Endodermal cell (in vitro differentiated cells): ENCODE results near the gene SSR3. TPM values are rescaled to one million over a fixed set of nuclear protein-coding genes. Genes with fewer than 3 reads are reported as not detected.
A peak's percentile ranks its signal among the peaks of the same experiment; 100 is the strongest.

Experiments
- DNase-seq: peaks from one replicate; pipeline ENCODE4 v3.0.0-alpha.2; 2017
- H3K27ac ChIP-seq: 2 replicates; pipeline ENCODE4 v1.5.1; 2013; ENCODE audit warnings: mild to moderate bottlenecking, low read depth, low read length, moderate library complexity
- H3K27me3 ChIP-seq: 2 replicates; pipeline ENCODE4 v1.6.1; 2013; ENCODE audit warnings: mild to moderate bottlenecking, low read length, moderate library complexity; ENCODE audit not compliant: insufficient read depth, control insufficient read depth, poor library complexity, severe bottlenecking
- H3K36me3 ChIP-seq: 2 replicates; pipeline ENCODE4 v1.7.0; 2013; ENCODE audit warnings: mild to moderate bottlenecking, low read length, moderate library complexity; ENCODE audit not compliant: control insufficient read depth, insufficient read depth
- H3K4me1 ChIP-seq: one replicate; pipeline ENCODE4 v1.7.0; 2013; ENCODE audit warnings: low read length; ENCODE audit not compliant: control insufficient read depth, insufficient read depth
- H3K4me3 ChIP-seq: 2 replicates; pipeline ENCODE4 v1.5.1; 2013; ENCODE audit warnings: mild to moderate bottlenecking, low read length, moderate library complexity
- H3K9ac ChIP-seq: 2 replicates; pipeline ENCODE4 v1.6.1; 2013; ENCODE audit warnings: mild to moderate bottlenecking, low read length, moderate library complexity; ENCODE audit not compliant: poor library complexity, severe bottlenecking; ENCODE audit errors: extremely low read depth
- H3K9me3 ChIP-seq: 2 replicates; pipeline ENCODE4 v1.6.1; 2013; ENCODE audit warnings: mild to moderate bottlenecking, low read length, moderate library complexity; ENCODE audit not compliant: control insufficient read depth
- H3K27ac Mint-ChIP-seq: 2 replicates; pipeline ENCODE4 v1.8.0; 2020; ENCODE audit warnings: mixed read lengths
- H3K27me3 Mint-ChIP-seq: 2 replicates; pipeline ENCODE4 v1.8.0; 2021; ENCODE audit warnings: mild to moderate bottlenecking, mixed read lengths; ENCODE audit not compliant: insufficient read depth
- H3K36me3 Mint-ChIP-seq: 2 replicates; pipeline ENCODE4 v1.8.0; 2020; ENCODE audit warnings: low read depth, mixed read lengths
- H3K4me1 Mint-ChIP-seq: 2 replicates; pipeline ENCODE4 v1.8.0; 2020; ENCODE audit warnings: mixed read lengths
- H3K4me3 Mint-ChIP-seq: 2 replicates; pipeline ENCODE4 v1.8.0; 2020; ENCODE audit warnings: mild to moderate bottlenecking, moderate library complexity, mixed read lengths
- H3K9me3 Mint-ChIP-seq: 2 replicates; pipeline ENCODE4 v1.8.0; 2020; ENCODE audit warnings: mild to moderate bottlenecking, mixed read lengths
- CTCF ChIP-seq: fragments of 200-600 bp; sonication (generic); conservative IDR thresholded peaks from 2 replicates; pipeline ENCODE4 v1.5.0; 2021; ENCODE audit warnings: antibody characterized with exemption, mild to moderate bottlenecking
- WGBS, 2 experiments: methylation state at CpG; one replicate each; pipeline versions ENCODE4 v1.1.5 to v1.1.7; 2013; ENCODE audit warnings: missing lambda C conversion rate in 2 of 2, mixed read lengths in 1 of 2; ENCODE audit not compliant: insufficient coverage in 1 of 2, insufficient read length in 1 of 2; 5-methylcytosine and 5-hydroxymethylcytosine counted together
- total RNA-seq, 2 donors: library from RNA; stranded (reverse); fragmentation: NEBNext Ultra II Directional in 1 of 2; extraction: Animal tissue kit (Norgen Biotek cat#: 25700) in 1 of 2; gene quantifications; 2 replicates in 1 of 2; 3 replicates in 1 of 2; pipeline ENCODE4 v1.2.1, GENCODE V29; 2021

SSR3 gene
- total RNA-seq, 2 donors from 2014 or later, result 187 to 200 TPM

- Mint-ChIP-seq H3K9me3 (no peaks in the 10 kb centered on the region), H3K36me3 (peaks cover 61% of the 10 kb centered on the region), H3K27ac (peak overlapping the region; percentile 62), H3K27me3 (no peaks in the 10 kb centered on the region), H3K4me1 (no peaks in the 10 kb centered on the region), H3K4me3 (no peak overlapping the region)
- H3K4me3 ChIP-seq, result no peak overlapping the region
- H3K9me3 ChIP-seq, result no peaks in the 10 kb centered on the region
- H3K9ac ChIP-seq, result no peak overlapping the region
- DNase-seq, result no peak
- TF ChIP-seq CTCF, result no peak
- 93% methylated on average over 3 to 4 of the region's 5 CpGs for WGBS, 2 experiments
- H3K4me1 ChIP-seq, result no peaks in the 10 kb centered on the region
- peaks cover 96% of the 10 kb centered on the region for H3K36me3 ChIP-seq
- no peak overlapping the region for H3K27ac ChIP-seq
- H3K27me3 ChIP-seq, result no peaks in the 10 kb centered on the region
These were observed 12.5 kb downstream of the SSR3 start for GRCh38 chr3:156542101-156543042.

GRCh38 chr3:156539802-156540201 lies 15.1 kb downstream of the SSR3 start:
- Mint-ChIP-seq H3K4me1 (peaks cover 12% of the 10 kb centered on the region), H3K27ac (no peak overlapping the region), H3K27me3 (no peaks in the 10 kb centered on the region), H3K4me3 (no peak overlapping the region), H3K36me3 (peaks cover 39% of the 10 kb centered on the region), H3K9me3 (no peaks in the 10 kb centered on the region)
- Histone ChIP-seq H3K4me1 (peaks cover 5% of the 10 kb centered on the region), H3K9me3 (no peaks in the 10 kb centered on the region), H3K36me3 (peaks cover 71% of the 10 kb centered on the region), H3K27ac (no peak overlapping the region), H3K27me3 (no peaks in the 10 kb centered on the region), H3K9ac (no peak overlapping the region), H3K4me3 (no peak overlapping the region)
- TF ChIP-seq CTCF, result no peak
- no peak for DNase-seq
- no CpG with 5 or more reads among the region's 1 CpG for WGBS, 2 experiments

GRCh38 chr3:156539051-156539450 lies 15.9 kb downstream of the SSR3 start:
- Histone ChIP-seq H3K36me3 (peaks cover 63% of the 10 kb centered on the region), H3K27me3 (no peaks in the 10 kb centered on the region), H3K4me3 (no peak overlapping the region), H3K9ac (no peak overlapping the region), H3K4me1 (peaks cover 6% of the 10 kb centered on the region), H3K27ac (no peak overlapping the region), H3K9me3 (no peaks in the 10 kb centered on the region)
- peaks cover 32% of the 10 kb centered on the region for H3K36me3 Mint-ChIP-seq
- WGBS, 2 experiments, result 83 to 97% methylated on average over 1 to 2 of the region's 2 CpGs
- H3K4me1 Mint-ChIP-seq, result peaks cover 17% of the 10 kb centered on the region
- no peak overlapping the region for H3K27ac Mint-ChIP-seq
- TF ChIP-seq CTCF, result no peak
- no peaks in the 10 kb centered on the region for H3K27me3 Mint-ChIP-seq
- no peak overlapping the region for H3K4me3 Mint-ChIP-seq
- H3K9me3 Mint-ChIP-seq, result no peaks in the 10 kb centered on the region
- DNase-seq, result no peak
